GM23338 (cell line): ENCODE measurements around the gene GLRX.

ENCODE experiments used
- CTCF ChIP-seq, 2 experiments: fragments of 200-600 bp in 1 of 2; sonication (generic) in 1 of 2; conservative IDR thresholded peaks; 2 replicates each; pipeline versions ENCODE4 v1.5.1 to v1.6.1; 2016 to 2017; ENCODE audit warnings: antibody characterized with exemption in 2 of 2, low read depth in 2 of 2, mild to moderate bottlenecking in 2 of 2, moderate library complexity in 1 of 2
- POLR2AphosphoS5 ChIP-seq: IDR thresholded peaks from 2 replicates; pipeline ENCODE4 v1.6.1; 2016; ENCODE audit warnings: antibody characterized with exemption, low read depth
- REST ChIP-seq: IDR thresholded peaks from one replicate; pipeline ENCODE4 v1.6.1; 2018; ENCODE audit warnings: antibody characterized with exemption; ENCODE audit not compliant: unreplicated experiment

- TF ChIP-seq POLR2AphosphoS5: no peak
- no peak for TF ChIP-seq CTCF (conservative IDR thresholded peaks at IDR 0.05; ENCODE audit: low read depth in 2 of 2)
- TF ChIP-seq REST: no peak
Observed at GRCh38 chr5:95856501-95856981, 34.0 kb upstream of the GLRX start.
